IPS DF 4.7 (cell line): Measurements from ENCODE around the gene AARSD1.
"Not testable (repeated sequence)": the region's sequence is repeated elsewhere in the genome, so short reads cannot be mapped to it uniquely, and the experiment has no call there.

Experiments
- DNase-seq: peaks from one replicate; pipeline ENCODE4 v3.0.0-alpha.2; 2013; ENCODE audit warnings: low spot score; ENCODE audit errors: extremely low read depth

AARSD1 gene

DNA sequence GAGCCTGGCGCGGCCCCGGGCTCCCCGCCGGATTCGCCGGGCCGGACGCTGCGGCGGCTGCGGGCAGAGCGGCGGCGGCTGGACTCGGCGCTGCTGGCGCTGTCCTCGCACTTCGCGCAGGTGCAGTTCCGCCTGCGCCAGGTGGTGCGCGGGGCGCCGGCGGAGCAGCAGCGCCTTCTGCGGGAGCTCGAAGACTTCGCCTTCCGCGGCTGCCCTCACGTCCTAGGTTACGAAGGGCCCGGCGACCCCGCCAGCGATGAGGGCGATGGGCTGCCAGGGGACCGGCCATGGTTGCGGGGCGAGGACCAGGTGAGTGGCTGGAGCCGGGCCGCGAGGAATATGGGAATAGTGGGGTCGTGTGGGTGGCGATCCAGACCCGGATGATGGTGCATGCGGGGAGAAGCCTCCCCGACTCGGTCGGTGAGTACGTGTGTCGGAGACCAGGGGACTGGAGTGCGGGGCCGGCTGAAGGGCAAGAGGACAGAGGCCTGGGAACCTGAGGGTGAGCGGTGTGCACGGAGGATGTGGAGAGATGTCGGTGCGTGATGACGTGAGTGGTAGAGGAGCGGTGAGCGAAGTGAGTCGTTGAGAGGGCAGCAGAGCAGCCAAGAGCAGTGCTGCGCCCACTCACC lies 16.6 kb upstream of the AARSD1 start:
- no peak for DNase-seq

DNA sequence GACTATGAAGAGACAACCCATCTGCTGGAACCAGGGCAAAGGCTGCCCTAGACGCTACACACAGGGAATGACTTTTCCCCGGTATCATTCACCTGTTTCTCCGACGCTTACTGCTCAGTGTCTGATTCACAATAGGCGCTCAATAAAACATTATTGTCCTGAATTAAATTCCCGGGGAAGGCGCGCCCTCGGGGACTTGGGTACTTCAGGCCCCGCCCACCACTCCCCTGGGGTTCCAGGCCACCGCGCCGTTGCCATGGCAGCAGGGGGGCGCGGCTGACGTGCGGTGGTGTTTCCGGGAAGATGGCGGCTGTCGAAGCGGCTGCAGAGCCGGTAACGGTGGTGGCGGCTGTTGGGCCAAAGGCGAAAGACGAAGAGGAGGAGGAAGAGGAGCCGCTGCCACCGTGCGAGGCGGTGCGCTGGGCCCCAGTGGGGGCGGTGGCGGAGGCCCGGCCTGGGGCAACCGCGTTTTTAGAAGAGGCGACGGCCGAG lies 16.1 kb upstream of the AARSD1 start, which contains the start of gene RUNDC1:
RUNDC1 (plus strand) TSS at position 292 of the 492 bp plus-strand sequence; CDS start at position 304, 12 bp downstream.
- DNase-seq, result no peak

DNA sequence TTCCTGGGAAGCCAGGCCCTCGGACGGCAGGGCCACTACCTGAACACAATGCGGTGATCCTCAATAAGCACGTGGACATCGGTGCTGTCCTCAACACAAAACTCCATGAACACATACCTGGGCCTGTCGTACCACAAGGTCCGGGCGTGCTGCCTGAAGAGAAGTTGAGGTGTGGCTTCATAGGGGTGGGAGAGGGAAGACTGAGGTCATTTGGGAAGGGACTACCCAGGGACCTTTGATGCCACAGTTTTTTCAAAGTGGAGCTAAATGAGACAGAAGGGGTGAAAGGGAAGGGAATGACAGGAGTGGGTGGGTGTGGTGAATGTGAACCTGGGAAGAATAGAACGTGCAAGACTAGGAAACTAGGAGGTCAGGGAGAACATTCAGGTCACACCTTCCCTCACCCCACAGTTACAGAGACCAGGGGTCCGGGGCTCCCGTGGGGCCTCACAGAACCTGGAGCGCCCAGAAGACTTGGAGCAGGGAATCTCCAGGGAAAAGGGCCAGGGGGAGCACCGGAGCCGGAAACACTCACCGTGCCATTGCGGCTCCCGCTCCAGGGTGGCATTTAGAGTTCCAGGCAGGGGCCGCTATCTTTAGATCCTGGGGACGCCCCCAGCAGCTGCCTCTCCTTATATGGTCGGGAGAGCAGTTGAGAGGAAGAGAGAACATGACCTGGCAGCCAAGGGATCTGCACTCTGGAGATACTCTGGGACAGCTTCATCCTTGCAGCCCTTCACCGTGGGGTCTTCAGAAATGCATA lies 15.4 kb upstream of the AARSD1 start, which contains the start of gene PTGES3L:
PTGES3L (minus strand) TSS at position 570 of the 763 bp plus-strand sequence; CDS start at position 543, 27 bp downstream.
- DNase-seq, result no peak

DNA sequence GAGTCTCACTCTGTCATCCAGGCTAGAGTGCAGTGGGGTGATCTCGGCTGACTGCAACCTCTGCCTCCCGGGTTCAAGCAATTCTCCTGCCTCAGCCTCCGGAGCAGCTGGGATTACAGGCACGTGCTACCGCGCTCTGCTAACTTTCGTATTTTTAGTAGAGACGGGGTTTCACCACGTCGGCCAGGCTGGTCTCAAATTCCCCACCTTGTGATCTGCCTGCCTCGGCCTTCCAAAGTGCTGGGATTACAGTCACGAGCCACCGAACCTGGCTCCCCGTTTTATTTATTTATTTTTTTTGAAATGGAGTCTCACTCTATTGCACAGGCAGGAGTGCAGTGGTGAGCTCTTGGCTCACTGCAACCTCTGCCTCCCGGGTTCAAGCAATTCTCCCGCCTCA lies 11.4 kb upstream of the AARSD1 start:
- not testable (repeated sequence) for DNase-seq

DNA sequence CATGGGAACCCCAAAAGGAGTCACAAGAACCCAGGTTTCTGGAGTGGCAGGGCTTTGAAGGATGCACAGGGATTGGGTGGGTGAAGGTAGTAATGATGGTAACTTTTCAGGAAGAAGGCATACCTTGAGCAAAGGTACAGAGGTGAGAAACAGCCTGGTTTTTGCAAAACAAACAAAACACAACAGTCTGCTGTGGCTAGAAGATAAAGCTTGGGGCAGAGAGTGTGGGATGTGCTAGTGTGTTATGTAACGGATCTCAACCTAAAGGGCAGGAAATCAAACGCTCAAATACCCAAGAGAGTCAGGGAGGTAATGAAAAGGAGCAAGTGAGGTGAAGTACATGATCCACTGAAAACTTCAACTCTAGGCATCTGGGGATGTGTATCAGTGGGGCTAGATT lies 11.0 kb upstream of the AARSD1 start:
- no peak for DNase-seq

DNA sequence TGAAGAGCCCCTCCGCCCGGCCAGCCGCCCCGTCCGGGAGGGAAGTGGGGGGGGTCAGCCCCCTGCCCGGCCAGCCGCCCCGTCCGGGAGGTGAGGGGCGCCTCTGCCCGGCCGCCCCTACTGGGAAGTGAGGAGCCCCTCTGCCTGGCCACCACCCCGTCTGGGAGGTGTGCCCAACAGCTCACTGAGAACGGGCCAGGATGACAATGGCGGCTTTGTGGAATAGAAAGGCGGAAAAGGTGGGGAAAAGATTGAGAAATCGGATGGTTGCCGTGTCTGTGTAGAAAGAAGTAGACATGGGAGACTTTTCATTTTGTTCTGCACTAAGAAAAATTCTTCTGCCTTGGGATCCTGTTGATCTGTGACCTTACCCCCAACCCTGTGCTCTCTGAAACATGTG lies 9.1 kb upstream of the AARSD1 start:
- not testable (repeated sequence) for DNase-seq

DNA sequence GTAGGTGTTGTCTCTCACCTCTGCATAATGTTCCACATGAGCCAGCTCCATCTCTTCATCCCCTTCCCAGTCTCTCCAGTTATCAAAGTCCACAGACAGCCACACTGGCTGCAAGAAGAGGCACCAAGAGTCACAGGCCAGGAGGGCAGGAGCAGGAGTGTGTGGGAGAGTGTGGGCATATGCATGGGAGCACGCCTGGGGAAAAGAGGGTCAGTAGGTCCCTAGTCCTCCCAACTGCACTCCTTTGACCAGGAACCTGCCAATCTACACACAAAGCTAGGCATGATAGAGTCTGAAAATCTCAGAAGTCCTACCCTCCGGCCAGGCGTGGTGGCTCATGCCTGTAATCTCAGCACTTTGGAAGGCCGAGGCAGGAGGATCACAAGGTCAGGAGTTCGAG lies 7.3 kb upstream of the AARSD1 start:
- DNase-seq, result no peak

DNA sequence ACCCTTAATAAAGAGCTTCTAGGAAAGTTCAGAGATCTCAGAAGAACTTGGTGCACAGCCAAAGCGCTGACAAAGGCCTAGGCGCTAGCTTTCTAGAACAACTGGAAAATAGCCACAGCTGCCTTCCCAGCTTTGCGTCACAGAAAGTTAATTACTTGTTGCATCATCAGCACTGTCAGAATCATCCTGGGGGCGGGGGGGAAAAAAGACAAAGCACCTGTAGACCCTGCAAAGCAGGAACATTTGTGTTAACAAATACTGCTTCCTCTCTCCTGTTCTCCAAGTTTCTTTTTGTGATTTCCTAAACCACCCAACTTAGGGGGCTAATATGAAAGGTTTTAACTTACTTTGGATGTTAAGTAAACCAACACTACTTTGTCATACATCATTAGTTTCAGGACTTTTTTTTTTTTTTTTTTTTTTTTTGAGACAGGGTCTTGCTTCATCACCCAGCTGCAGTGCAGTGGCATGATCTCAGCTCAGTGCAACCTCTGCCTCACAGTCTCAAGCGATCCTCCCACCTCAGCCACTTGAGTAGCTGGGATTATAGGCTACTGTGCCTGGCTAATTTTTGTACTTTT lies 4.8 kb upstream of the AARSD1 start:
- no peak for DNase-seq

DNA sequence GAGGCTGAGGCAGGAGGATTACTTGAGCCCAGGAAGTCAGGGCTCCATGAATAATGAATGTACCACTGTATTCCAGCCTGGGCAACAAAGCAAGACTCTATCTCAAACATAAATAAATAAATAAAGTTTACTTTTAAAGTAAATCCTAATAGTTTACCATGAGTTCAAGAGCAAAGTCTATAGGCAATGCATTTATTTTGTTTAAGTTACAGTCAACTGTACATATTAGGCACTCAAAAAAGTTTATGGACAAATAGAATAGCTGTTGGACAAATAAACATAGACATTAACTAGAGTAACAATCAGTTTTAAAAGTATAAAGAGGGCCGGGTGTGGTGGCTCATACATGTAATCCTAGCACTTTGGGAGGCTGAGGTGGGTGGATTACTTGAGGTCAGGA lies 3.7 kb upstream of the AARSD1 start:
- no peak for DNase-seq

DNA sequence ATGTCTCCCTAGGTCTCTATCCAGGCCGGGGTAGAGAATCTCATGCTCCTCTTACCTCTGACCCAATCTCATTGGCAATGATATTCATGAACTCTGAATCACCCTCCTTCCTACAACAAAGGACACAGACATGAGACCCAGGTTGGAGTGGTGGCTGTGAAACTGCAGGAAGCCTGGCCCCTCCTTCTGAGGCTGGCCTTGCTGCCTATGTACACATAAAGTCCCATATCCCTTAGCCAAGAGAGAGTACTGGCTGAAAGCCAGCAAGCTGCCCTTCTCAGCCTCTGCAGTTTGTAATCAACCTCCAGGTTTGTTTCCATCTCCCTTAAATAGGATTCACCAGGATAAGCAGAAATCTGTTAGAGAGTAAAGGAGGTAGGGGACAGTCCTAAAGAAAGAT lies 10.6 kb downstream of the AARSD1 start:
- no peak for DNase-seq

DNA sequence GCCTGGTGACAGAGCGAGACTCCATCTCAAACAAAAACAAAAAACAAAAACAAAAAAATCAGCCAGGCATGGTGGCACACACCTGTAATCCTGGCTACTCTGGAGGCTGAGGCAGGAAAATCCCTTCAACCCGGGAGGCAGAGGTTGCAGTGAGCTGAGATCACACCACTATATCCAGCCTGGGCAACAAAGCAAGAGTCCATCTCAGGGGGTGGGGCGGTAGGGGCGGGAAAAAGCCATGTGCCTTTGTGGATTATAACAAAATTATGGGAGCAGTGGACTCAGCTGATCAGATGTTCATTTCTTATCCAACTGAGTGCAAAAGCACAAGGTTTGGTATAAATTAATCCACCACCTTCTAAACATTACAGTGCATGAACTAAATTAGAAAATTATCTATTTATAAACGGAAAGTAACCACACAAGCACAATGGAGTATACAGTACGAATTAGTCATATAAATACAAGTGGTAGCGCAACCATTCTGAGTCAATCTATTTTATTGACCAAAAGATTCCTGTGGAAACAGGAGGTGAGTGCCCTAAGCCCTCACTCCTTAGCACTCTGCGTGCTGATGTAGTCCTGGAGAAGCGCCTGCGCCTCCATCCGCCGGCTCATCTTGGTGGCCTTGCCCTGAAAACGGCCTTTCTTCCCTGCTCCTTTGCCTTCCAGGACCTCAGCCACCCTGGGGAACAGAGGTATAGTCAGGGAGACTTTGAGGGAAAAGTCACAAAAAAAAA lies 14.0 kb downstream of the AARSD1 start:
- no peak for DNase-seq

DNA sequence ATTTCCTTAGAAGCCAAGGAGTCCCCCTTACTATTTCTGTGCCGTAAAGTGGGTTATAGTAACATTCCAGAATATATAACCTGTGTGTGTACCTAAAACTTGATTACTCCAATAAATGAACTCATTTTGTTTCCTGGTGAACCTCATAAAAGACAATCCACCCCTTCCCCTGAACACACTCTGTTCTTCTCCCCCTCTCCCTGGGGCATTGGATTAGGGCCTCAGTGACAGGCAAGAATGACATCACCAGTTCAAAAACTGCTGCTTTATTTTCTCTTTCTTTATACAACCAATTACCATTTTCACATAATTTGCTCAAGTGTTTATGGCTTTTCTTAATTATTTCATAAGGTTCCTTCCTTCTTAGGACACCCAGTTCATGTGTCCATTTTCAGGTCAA lies 17.4 kb downstream of the AARSD1 start:
- no peak for DNase-seq

DNA sequence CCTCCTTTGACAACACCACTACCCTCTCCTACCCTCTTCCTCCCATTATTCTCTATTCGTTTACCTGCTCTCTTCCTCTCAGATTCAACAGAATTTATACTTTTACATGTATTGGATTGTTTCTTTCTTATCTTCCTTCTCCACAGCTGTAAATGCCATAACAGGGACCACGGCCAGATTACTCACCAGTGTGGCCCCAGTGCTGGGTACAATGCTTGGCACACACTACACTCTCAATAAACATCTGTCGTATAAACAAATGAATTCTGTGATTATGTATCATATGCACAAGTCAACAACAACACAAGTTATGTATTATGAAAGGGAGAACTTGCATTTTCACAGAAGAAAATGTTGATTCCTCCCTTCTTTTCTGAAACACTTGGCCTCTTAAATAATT lies 20.0 kb downstream of the AARSD1 start:
- no peak for DNase-seq

DNA sequence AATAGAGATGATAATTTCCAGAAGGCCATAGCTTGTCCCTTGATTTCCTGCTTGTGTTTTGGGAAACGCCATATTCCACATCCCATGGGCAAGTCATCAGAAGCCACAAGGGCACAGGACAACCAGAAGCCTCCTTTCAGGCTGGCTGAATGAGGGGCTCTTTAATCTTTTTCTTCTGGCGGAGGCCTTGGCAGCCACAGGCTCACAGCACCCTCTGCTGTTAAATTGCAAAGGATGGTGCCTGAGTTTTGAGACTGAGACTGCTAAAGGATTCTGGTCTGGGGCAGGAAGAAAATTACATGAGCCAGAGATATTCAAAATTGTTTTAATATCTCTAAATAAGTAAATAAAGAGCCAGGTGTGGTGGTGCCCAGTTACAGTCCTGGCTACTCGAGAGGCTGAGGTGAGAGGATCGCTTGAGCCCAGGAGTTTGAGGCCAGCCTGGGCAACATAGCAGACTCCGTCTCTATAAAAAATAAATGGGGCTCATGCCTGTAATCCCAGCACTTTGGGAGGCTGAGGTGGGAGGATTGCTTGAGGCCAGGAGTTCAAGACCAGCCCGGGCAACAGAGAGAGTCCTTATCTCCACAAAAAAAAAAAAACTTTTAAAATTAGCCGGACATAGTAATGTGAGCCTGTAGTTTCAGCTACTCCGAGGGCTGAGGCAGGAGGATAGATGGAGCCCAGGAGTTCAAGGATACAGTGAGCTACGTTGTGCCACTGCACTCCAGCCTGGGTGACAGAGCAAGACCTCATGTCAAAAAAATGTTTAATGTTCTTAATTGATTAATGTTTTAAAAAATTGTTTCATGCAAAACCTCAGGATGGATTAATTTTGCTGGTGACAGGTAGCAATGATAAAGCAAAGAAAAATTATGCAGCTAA lies 26.3 kb downstream of the AARSD1 start:
- DNase-seq, result peak; percentile 46

DNA sequence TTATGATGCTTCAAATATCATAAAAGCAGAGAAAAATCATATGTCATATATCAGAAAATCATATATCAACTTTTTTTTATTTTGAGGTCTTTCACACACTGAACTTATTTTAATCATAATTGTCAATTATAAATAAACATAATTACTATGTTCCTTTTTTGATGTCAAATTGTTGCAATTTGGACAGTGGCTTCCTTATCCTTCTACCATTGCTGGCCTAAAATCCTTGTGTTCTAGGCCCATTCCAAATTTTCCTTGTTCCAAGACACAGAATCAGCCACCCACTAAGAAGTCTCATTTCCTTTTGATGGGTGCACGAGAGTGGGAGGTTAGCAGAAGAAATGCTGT lies 34.8 kb downstream of the AARSD1 start:
- DNase-seq, result no peak

DNA sequence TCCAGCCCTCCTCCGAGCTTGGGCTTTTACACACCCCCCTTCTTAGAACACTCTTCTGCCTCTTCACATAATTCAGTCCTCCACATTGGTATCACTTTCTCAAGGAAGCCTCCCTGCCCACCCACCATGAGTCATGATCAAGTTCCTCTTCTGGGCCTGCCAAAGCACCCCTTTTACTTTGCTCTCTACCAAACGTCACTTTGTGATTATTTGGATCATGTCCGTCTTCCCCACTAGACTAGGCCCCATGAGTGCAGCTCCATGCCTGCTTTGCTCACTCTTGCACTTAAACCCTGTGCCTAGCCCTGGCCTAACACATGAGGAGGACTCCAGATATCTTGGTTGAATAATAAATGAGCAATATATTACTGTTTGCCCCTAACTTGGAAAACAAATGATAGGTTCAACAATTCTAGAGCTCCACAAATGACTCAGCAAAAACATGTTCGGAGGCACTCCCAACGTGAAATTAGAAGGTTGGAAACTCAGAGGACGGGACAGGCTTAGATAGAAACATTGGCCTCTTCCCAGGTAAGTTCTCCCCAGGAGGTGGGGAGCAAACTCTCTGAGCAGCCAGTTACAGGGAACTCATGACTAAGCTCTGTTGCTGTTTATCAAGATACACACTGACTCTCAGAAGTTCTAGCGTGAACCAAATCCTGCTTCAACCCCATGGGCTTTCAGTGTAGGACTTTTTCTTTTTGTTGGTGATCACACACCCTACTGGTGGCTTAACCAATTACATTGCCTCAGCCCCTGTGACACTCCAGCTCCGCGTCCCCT lies 35.3 kb downstream of the AARSD1 start:
- peak; percentile 60 for DNase-seq

DNA sequence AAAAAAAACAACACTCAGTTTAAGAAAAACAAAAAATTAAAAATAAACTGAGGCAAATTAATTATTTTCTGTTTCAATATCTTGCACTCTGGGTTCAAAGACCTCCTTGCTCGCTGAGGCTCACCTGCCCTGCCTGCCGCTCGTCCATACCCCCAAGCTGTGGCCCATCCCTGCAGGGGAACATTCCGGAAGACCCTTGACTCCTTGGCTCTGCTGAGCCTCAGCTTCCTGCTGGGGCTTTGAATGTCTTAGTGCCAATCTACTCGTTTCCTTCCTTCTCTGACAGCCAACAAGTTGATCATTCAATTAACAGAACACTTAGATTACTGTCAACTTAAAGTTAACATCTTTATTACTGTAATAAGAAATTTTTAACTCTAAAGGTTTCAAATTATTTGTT lies 39.4 kb downstream of the AARSD1 start:
- no peak for DNase-seq

DNA sequence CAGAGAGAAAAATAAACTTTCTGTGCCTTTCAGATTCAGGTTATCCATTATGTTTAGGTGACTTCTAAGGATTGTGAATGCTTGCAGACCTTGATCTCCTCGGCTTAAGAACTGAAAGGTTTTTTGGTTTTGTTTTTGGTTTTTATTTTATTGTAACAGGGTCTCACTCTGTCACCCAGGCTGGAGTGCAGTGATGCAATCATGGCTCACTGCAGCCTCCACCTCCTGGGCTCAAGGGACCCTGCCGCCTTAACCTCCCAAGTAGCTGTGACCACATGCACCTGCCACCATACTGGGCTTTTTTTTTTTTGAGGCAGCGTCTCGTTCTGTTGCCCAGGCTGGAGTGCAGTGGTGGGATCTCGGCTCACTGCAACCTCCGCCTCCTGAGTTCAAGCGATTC lies 40.8 kb downstream of the AARSD1 start:
- DNase-seq, result not testable (repeated sequence)

DNA sequence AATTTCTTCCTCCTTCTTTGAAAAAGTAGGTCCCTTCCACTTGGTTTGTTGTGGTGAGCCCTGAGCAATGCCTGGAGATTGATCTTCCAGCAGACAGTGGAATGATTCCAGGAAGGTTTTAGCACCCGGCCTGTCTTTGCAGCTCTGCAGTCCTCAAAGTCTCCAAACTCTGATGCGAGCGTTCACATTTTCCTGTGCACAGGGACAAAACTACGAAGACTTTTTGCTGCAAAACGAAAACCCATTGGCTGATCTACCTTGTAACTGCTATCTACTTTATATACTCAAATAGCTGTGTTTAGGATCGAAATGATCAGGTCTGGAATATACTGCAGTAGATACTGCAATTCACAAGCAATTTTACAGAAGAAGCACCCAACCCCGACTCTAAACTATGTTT lies 42.0 kb downstream of the AARSD1 start:
- DNase-seq, result no peak

DNA sequence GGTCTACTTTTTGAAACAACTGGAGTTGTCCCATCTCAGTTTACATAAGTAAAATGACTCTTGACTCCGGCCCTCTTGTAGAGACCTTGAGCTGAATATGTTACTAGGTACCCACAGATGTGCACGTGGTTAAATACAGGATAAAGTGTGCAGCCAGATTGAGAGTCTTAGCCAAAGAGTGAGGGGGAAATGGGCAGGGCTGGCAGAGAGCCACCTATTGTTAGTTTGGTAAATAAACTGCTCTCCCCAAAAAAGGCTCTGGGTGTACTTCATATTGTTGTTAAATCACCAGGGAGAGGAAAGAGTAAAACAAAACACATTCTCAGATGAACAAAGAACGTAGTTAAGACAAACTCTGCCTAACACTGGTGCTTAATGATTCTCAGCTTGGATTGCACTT lies 43.3 kb downstream of the AARSD1 start:
- no peak for DNase-seq
